ENCODE results near the gene SMARCA2.

SMARCA2 gene

GRCh38 chr9:1995084-1995483, 20.1 kb upstream of the SMARCA2 start:
- no peak for DNase-seq (ENCODE audit: low read depth)
- TF ChIP-seq, protein P1, sequence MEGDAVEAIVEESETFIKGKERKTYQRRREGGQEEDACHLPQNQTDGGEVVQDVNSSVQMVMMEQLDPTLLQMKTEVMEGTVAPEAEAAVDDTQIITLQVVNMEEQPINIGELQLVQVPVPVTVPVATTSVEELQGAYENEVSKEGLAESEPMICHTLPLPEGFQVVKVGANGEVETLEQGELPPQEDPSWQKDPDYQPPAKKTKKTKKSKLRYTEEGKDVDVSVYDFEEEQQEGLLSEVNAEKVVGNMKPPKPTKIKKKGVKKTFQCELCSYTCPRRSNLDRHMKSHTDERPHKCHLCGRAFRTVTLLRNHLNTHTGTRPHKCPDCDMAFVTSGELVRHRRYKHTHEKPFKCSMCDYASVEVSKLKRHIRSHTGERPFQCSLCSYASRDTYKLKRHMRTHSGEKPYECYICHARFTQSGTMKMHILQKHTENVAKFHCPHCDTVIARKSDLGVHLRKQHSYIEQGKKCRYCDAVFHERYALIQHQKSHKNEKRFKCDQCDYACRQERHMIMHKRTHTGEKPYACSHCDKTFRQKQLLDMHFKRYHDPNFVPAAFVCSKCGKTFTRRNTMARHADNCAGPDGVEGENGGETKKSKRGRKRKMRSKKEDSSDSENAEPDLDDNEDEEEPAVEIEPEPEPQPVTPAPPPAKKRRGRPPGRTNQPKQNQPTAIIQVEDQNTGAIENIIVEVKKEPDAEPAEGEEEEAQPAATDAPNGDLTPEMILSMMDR (conservative IDR thresholded peaks at IDR 0.05; ENCODE audit: control insufficient read depth, insufficient read depth, low read depth, low read length), result no peak
- no peak overlapping the region for H3K4me3 ChIP-seq (ENCODE audit: control insufficient read depth, low read depth, low read length)

GRCh38 chr9:1996156-1996555, 19.0 kb upstream of the SMARCA2 start:
- no peak overlapping the region for H3K4me3 ChIP-seq (ENCODE audit: control insufficient read depth, low read depth, low read length)
- TF ChIP-seq, protein P1 (conservative IDR thresholded peaks at IDR 0.05; ENCODE audit: control insufficient read depth, insufficient read depth, low read depth, low read length), result no peak
- no peak for DNase-seq (ENCODE audit: low read depth)

- no peak for DNase-seq (ENCODE audit: low read depth)
- TF ChIP-seq, protein P1 (conservative IDR thresholded peaks at IDR 0.05; ENCODE audit: control insufficient read depth, insufficient read depth, low read depth, low read length), result no peak
- no peak overlapping the region for H3K4me3 ChIP-seq (ENCODE audit: control insufficient read depth, low read depth, low read length)
These were observed 17.5 kb upstream of the SMARCA2 start for GRCh38 chr9:1997646-1998045.

DNA sequence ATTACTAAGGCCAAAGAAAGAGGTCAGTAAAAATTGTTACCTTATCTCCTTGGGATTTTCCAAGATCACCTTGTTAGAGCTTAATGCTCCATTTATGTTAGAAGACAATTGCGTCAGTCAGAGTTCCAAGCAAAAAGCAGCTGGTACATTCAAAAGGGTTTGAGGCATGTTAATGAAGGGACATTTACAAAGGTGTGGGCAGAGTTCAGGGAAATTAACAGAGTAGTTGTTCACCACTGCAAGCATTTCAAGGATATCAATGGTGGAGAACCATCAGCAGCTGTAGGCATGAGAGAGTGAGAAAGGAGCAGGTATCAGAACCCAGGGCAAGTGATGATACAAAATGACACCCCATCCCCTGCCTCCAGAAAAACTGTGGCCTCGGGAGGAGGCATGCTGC, 17.0 kb upstream of the SMARCA2 start:
- H3K4me3 ChIP-seq (ENCODE audit: control insufficient read depth, low read depth, low read length), result no peak overlapping the region
- TF ChIP-seq, protein P1 (conservative IDR thresholded peaks at IDR 0.05; ENCODE audit: control insufficient read depth, insufficient read depth, low read depth, low read length), result no peak
- DNase-seq (ENCODE audit: low read depth), result no peak

DNA sequence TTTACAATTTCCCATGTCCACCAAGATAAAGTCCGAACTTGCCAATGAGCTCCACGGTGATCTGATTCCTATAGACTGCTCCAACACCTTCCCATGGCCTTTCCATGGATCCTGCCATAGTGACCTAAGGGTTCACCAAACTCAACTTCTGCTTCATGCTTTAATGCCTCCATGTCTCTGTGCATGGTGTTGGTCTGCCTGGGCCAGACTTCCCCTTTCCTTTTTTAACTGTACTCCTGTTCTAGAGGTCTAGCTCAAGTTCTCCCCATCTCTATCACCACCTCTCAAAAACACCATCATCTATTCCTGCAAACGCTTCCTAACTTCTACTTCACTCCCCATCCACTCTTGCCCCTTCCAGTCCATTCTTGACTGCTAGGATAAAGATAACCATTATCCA, 14.8 kb upstream of the SMARCA2 start:
- TF ChIP-seq, protein P1 (conservative IDR thresholded peaks at IDR 0.05; ENCODE audit: control insufficient read depth, insufficient read depth, low read depth, low read length), result no peak
- H3K4me3 ChIP-seq (ENCODE audit: control insufficient read depth, low read depth, low read length), result no peak overlapping the region
- no peak for DNase-seq (ENCODE audit: low read depth)

DNA sequence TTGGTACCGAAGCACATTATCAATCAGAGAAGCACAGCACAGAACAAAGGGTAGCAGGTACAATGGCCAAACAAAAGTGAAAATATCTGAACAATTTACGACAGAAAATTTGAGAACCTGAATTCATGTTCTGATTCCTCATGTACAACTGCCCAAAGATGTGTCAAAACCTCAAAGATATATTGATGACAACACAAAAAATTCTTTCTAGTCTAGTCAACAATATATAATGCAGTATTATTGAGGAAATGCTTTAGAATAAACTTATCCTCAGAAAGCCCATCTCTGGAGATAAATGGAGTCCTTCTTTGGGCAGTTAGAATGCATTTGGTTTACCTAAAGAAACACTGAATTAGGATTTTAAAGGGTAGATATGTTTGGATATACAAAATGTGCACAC, 6.8 kb upstream of the SMARCA2 start:
- DNase-seq (ENCODE audit: low read depth), result no peak
- H3K4me3 ChIP-seq (ENCODE audit: control insufficient read depth, low read depth, low read length), result no peak overlapping the region
- TF ChIP-seq, protein P1 (conservative IDR thresholded peaks at IDR 0.05; ENCODE audit: control insufficient read depth, insufficient read depth, low read depth, low read length), result no peak

GRCh38 chr9:2012347-2012746, 2.8 kb upstream of the SMARCA2 start:
- no peak for DNase-seq (ENCODE audit: low read depth)
- TF ChIP-seq, protein P1 (conservative IDR thresholded peaks at IDR 0.05; ENCODE audit: control insufficient read depth, insufficient read depth, low read depth, low read length), result no peak
- no peak overlapping the region for H3K4me3 ChIP-seq (ENCODE audit: control insufficient read depth, low read depth, low read length)
